GM19023 (cell line): ENCODE measurements around the gene EVA1A.

Experiments
- ATAC-seq: cut with Tn5 transposase; IDR thresholded peaks from one replicate; pipeline ENCODE4 v1.9.1; 2021; ENCODE audit warnings: mild to moderate bottlenecking, moderate library complexity; ENCODE audit not compliant: unreplicated experiment

Gene EVA1A

GRCh38 chr2:75454241-75454620, 106.5 kb downstream of the EVA1A start:
- no peak for ATAC-seq

DNA sequence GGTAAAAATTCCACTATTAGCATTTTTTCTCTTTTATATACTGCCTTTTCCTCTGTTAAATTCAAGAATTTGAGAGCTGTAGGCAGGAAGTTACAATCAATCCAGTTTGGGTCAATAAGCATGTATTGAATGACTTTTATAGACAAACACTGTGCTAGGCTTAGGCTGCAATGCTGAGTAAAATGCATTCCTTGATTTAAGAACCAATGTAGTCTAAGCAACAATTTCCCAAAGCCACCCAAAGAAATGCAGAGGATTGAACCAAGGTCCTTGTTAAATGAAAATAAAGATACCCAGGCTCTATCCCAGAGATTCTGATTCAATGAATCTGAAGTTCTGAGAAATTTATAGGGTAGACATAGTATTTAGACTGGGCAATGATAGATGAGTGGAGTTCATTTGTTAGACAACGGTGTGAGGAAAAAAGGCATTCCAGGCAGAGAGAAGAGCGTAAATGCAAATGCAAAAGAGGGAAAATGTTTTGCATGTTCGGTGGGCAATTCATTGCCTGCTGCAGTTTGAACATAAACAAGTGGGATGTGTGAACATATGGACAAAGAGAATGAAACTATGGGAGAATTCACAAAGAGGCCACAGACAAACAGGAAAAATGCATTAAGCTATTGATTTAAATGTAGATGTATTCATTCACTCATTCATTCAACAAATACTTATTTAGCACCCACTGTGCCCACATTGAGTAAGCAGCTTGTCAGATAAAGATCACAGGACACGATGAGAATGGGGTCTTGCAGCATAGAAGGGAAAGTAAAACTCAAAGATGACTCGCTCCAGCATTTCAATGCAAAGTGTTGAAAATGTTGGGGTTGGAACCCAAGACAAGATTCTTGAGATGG, 107.1 kb downstream of the EVA1A start:
- no peak for ATAC-seq

GRCh38 chr2:75450068-75450467, 110.7 kb downstream of the EVA1A start:
- no peak for ATAC-seq

DNA sequence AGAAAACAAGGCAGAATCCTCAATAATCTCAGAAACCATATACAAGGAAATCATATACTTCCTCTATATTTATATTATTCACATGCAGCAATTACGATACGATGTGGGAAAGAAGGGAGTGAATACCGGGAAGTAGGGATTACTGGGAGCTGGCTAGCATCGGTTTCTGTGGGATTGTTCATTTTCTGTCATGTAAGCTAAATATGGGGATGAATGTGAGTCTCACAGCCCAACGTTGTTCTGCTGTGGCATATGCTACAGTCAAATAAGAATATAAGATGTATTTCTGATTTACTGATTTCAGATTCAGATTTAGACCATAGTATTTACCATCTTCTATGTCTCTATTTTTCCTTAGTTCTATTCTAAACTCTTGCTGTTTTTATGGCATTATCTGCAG, 113.6 kb downstream of the EVA1A start:
- no peak for ATAC-seq
